HG03139 (cell line): ENCODE measurements around the gene RIMBP3C.
"Not testable (repeated sequence)": the region's sequence is repeated elsewhere in the genome, so short reads cannot be mapped to it uniquely, and the experiment has no call there.

Experiments used
- ATAC-seq: cut with Tn5 transposase; IDR thresholded peaks from one replicate; pipeline ENCODE4 v1.9.1; 2021; ENCODE audit not compliant: unreplicated experiment

The RIMBP3C gene

GRCh38 chr22:21532863-21533648, 18.2 kb downstream of the RIMBP3C start:
- ATAC-seq = not testable (repeated sequence)

- ATAC-seq = not testable (repeated sequence)
Observed at GRCh38 chr22:21531525-21531924, 19.7 kb downstream of the RIMBP3C start.

- ATAC-seq = not testable (repeated sequence)
Observed at GRCh38 chr22:21526705-21527500, 24.4 kb downstream of the RIMBP3C start.

GRCh38 chr22:21516970-21517764, 34.1 kb downstream of the RIMBP3C start:
- ATAC-seq = peak; percentile 75

- ATAC-seq = not testable (repeated sequence)
Observed at GRCh38 chr22:21516522-21516921, 34.7 kb downstream of the RIMBP3C start.

GRCh38 chr22:21515234-21515633, 36.0 kb downstream of the RIMBP3C start:
- ATAC-seq = not testable (repeated sequence)

- ATAC-seq = not testable (repeated sequence)
Observed at GRCh38 chr22:21514117-21514516, 37.1 kb downstream of the RIMBP3C start.

GRCh38 chr22:21512022-21512421, 39.2 kb downstream of the RIMBP3C start:
- not testable (repeated sequence) for ATAC-seq

- ATAC-seq = not testable (repeated sequence)
Observed at GRCh38 chr22:21510397-21510796, 40.9 kb downstream of the RIMBP3C start.

- not testable (repeated sequence) for ATAC-seq
Observed at GRCh38 chr22:21499623-21500506, 51.4 kb downstream of the RIMBP3C start.

GRCh38 chr22:21498489-21498888, 52.8 kb downstream of the RIMBP3C start:
- not testable (repeated sequence) for ATAC-seq

- ATAC-seq = not testable (repeated sequence)
Observed at GRCh38 chr22:21497984-21498383, 53.3 kb downstream of the RIMBP3C start.
